H1 (cell line): ENCODE data around the gene GNAT1.

ENCODE experiments used
- CBX8 ChIP-seq: fragments of 300-800, 300-1000 bp; sonication (generic); IDR thresholded peaks from 2 replicates; pipeline ENCODE4 v1.7.1; 2016; ENCODE audit warnings: low read depth, low read length, borderline replicate concordance
- CTCF ChIP-seq, 3 experiments: IDR thresholded peaks; 1 replicate in 2 of 3; 2 replicates in 1 of 3; pipeline versions ENCODE4 v1.5.1 to v1.6.1; 2011; ENCODE audit warnings: low read length in 3 of 3, mild to moderate bottlenecking in 3 of 3, inconsistent platforms in 2 of 3, low read depth in 1 of 3, moderate library complexity in 1 of 3; ENCODE audit not compliant: insufficient read depth in 1 of 3; ENCODE audit errors: control extremely low read depth in 1 of 3
- EZH2 ChIP-seq: fragments of 200-600 bp; sonication (generic); IDR thresholded peaks from 2 replicates; pipeline ENCODE4 v1.7.1; 2012; ENCODE audit warnings: low read depth, mild to moderate bottlenecking, moderate library complexity, low read length, inconsistent platforms; ENCODE audit not compliant: severe bottlenecking
- FOSL1 ChIP-seq: IDR thresholded peaks from 2 replicates; pipeline ENCODE4 v1.6.1; 2011; ENCODE audit warnings: mild to moderate bottlenecking, low read depth, low read length, moderate library complexity; ENCODE audit not compliant: insufficient read depth
- MAX ChIP-seq: IDR thresholded peaks from 2 replicates; pipeline ENCODE4 v1.6.1; 2012; ENCODE audit warnings: inconsistent platforms
- PHF8 ChIP-seq: fragments of 200-600 bp; sonication (generic); conservative IDR thresholded peaks from 2 replicates; pipeline ENCODE4 v1.7.1; 2012; ENCODE audit warnings: low read depth, mild to moderate bottlenecking, inconsistent platforms, low read length, moderate library complexity
- POLR2A ChIP-seq, 2 experiments: IDR thresholded peaks; 1 replicate in 1 of 2; 2 replicates in 1 of 2; pipeline ENCODE4 v1.6.1; 2011; ENCODE audit warnings: low read depth in 2 of 2, low read length in 2 of 2, mild to moderate bottlenecking in 2 of 2; ENCODE audit errors: control extremely low read depth in 1 of 2
- ZNF274 ChIP-seq: IDR thresholded peaks from 2 replicates; pipeline ENCODE4 v1.7.0; 2012; ENCODE audit warnings: low read length, borderline replicate concordance; ENCODE audit errors: extremely low read depth
- TF ChIP-seq, protein P1 (sequence below): IDR thresholded peaks from 2 replicates; pipeline ENCODE4 v1.6.1; 2012; ENCODE audit warnings: low read length, inconsistent platforms
- TF ChIP-seq, protein P2 (sequence below): IDR thresholded peaks from 2 replicates; pipeline ENCODE4 v1.6.1; 2011; ENCODE audit warnings: low read length, improper control_type of control experiment

DNA sequence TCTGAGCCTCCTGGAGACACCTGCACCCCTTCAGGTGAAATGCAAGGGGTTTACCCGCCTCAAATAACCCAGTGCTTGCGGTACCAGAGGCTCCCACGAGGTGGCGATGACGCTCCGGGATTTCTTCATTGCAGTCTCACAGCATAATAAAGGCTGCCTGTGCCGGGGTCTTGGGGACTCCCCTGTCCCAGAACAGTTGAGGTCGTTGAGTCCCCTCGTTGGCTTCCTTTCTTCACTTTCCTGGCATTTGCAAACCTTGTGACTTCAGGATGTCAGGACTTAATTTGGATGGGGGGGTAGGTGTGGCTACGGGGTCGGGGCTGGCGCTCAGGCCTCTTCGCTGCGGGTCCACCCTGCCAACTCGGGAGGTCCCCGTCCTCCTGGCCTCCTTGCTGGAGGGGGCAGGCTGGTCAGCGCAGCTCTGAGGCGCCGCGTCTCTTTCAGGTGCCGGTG is 1.3 kb downstream of the GNAT1 start:
- TF ChIP-seq CTCF (IDR thresholded peaks at IDR 0.05; ENCODE audit: control extremely low read depth in 1 of 3, insufficient read depth in 1 of 3, low read depth in 1 of 3, low read length in 3 of 3) (peak in 2 of 3 experiments; percentile 92 to 98; a peak in 3 of 4 replicates), CBX8 (no peak), FOSL1 (no peak), EZH2 (no peak), PHF8 (no peak), ZNF274 (no peak), POLR2A (IDR thresholded peaks at IDR 0.05; ENCODE audit: control extremely low read depth in 1 of 2, low read depth in 2 of 2, low read length in 2 of 2) (no peak), MAX (no peak)
- TF ChIP-seq, protein P1, sequence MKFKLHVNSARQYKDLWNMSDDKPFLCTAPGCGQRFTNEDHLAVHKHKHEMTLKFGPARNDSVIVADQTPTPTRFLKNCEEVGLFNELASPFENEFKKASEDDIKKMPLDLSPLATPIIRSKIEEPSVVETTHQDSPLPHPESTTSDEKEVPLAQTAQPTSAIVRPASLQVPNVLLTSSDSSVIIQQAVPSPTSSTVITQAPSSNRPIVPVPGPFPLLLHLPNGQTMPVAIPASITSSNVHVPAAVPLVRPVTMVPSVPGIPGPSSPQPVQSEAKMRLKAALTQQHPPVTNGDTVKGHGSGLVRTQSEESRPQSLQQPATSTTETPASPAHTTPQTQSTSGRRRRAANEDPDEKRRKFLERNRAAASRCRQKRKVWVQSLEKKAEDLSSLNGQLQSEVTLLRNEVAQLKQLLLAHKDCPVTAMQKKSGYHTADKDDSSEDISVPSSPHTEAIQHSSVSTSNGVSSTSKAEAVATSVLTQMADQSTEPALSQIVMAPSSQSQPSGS = no peak
- TF ChIP-seq, protein P2, sequence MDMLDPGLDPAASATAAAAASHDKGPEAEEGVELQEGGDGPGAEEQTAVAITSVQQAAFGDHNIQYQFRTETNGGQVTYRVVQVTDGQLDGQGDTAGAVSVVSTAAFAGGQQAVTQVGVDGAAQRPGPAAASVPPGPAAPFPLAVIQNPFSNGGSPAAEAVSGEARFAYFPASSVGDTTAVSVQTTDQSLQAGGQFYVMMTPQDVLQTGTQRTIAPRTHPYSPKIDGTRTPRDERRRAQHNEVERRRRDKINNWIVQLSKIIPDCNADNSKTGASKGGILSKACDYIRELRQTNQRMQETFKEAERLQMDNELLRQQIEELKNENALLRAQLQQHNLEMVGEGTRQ = no peak
